ENCODE data around the gene STK40. TPM values are rescaled to one million over a fixed set of nuclear protein-coding genes. Genes with fewer than 3 reads are reported as not detected.

Gene STK40
- total RNA-seq, 1 donor from 2014 or later: 41.3 TPM

GRCh38 chr1:36393686-36394085 lies 8.0 kb upstream of the STK40 start:
- no peaks in the 10 kb centered on the region for H3K9me3 Mint-ChIP-seq
- intact Hi-C loops (cut with micrococcal nuclease): no loop called here
- peaks cover 49% of the 10 kb centered on the region for H3K36me3 Mint-ChIP-seq (ENCODE audit: low read depth)
- peaks cover 18% of the 10 kb centered on the region for H3K4me1 Mint-ChIP-seq (ENCODE audit: low read depth)
- H3K4me3 Mint-ChIP-seq (ENCODE audit: low read depth): no peak overlapping the region
- no peak overlapping the region for H3K27ac Mint-ChIP-seq
- H3K27me3 Mint-ChIP-seq (ENCODE audit: low read depth): no peaks in the 10 kb centered on the region
- no peak for DNase-seq (ENCODE audit: low spot score)

GRCh38 chr1:36392836-36393235 lies 7.1 kb upstream of the STK40 start:
- DNase-seq (ENCODE audit: low spot score): no peak
- Mint-ChIP-seq H3K4me1 (ENCODE audit: low read depth) (peaks cover 14% of the 10 kb centered on the region), H3K9me3 (no peaks in the 10 kb centered on the region), H3K36me3 (ENCODE audit: low read depth) (peaks cover 47% of the 10 kb centered on the region), H3K27me3 (ENCODE audit: low read depth) (no peaks in the 10 kb centered on the region), H3K4me3 (ENCODE audit: low read depth) (no peak overlapping the region), H3K27ac (no peak overlapping the region)
- intact Hi-C loops (cut with micrococcal nuclease): no loop called here

- no peak overlapping the region for H3K4me3 Mint-ChIP-seq (ENCODE audit: low read depth)
- H3K9me3 Mint-ChIP-seq: no peaks in the 10 kb centered on the region
- DNase-seq (ENCODE audit: low spot score): no peak
- peaks cover 44% of the 10 kb centered on the region for H3K36me3 Mint-ChIP-seq (ENCODE audit: low read depth)
- H3K27ac Mint-ChIP-seq: no peak overlapping the region
- H3K27me3 Mint-ChIP-seq (ENCODE audit: low read depth): no peaks in the 10 kb centered on the region
- peaks cover 18% of the 10 kb centered on the region for H3K4me1 Mint-ChIP-seq (ENCODE audit: low read depth)
- intact Hi-C loops (cut with micrococcal nuclease): no loop called here
These were observed 5.5 kb upstream of the STK40 start for GRCh38 chr1:36391271-36391670.

GRCh38 chr1:36390411-36390810 lies 4.7 kb upstream of the STK40 start:
- Mint-ChIP-seq H3K4me1 (ENCODE audit: low read depth) (peaks cover 16% of the 10 kb centered on the region), H3K4me3 (ENCODE audit: low read depth) (no peak overlapping the region), H3K27me3 (ENCODE audit: low read depth) (no peaks in the 10 kb centered on the region), H3K36me3 (ENCODE audit: low read depth) (peaks cover 42% of the 10 kb centered on the region), H3K9me3 (no peaks in the 10 kb centered on the region), H3K27ac (no peak overlapping the region)
- DNase-seq (ENCODE audit: low spot score): no peak
- intact Hi-C loops (cut with micrococcal nuclease): no loop called here

GRCh38 chr1:36389999-36390398 lies 4.3 kb upstream of the STK40 start:
- Mint-ChIP-seq H3K27me3 (ENCODE audit: low read depth) (no peaks in the 10 kb centered on the region), H3K36me3 (ENCODE audit: low read depth) (peaks cover 40% of the 10 kb centered on the region), H3K4me1 (ENCODE audit: low read depth) (peaks cover 15% of the 10 kb centered on the region), H3K4me3 (ENCODE audit: low read depth) (no peak overlapping the region), H3K9me3 (no peaks in the 10 kb centered on the region), H3K27ac (no peak overlapping the region)
- no peak for DNase-seq (ENCODE audit: low spot score)
- intact Hi-C loops (cut with micrococcal nuclease): loop anchor here (5.0 to 10.0 kb wide), 4 partner anchors 32 to 1085 kb away; partner anchors contain the start of genes SH3D21 and ZC3H12A

- intact Hi-C loops (cut with micrococcal nuclease): loop anchor here (5.0 to 10.0 kb wide), 4 partner anchors 33 to 1086 kb away; partner anchors contain the start of genes SH3D21 and ZC3H12A
- Mint-ChIP-seq H3K36me3 (ENCODE audit: low read depth) (peaks cover 40% of the 10 kb centered on the region), H3K27me3 (ENCODE audit: low read depth) (no peaks in the 10 kb centered on the region), H3K27ac (peak overlapping the region; percentile 3), H3K4me3 (ENCODE audit: low read depth) (no peak overlapping the region), H3K4me1 (ENCODE audit: low read depth) (peaks cover 20% of the 10 kb centered on the region), H3K9me3 (no peaks in the 10 kb centered on the region)
- no peak for DNase-seq (ENCODE audit: low spot score)
These were observed 3.5 kb upstream of the STK40 start for GRCh38 chr1:36389261-36389660.

GRCh38 chr1:36387141-36387949 lies 1.6 kb upstream of the STK40 start:
- peak overlapping the region; percentile 83 for H3K4me3 Mint-ChIP-seq (ENCODE audit: low read depth)
- H3K36me3 Mint-ChIP-seq (ENCODE audit: low read depth): peaks cover 31% of the 10 kb centered on the region
- H3K4me1 Mint-ChIP-seq (ENCODE audit: low read depth): peaks cover 31% of the 10 kb centered on the region
- peak overlapping the region; percentile 94 for H3K27ac Mint-ChIP-seq
- DNase-seq (ENCODE audit: low spot score): no peak
- H3K27me3 Mint-ChIP-seq (ENCODE audit: low read depth): no peaks in the 10 kb centered on the region
- intact Hi-C loops (cut with micrococcal nuclease): loop anchor here (5.0 to 10.0 kb wide), 4 partner anchors 35 to 1087 kb away; partner anchors contain the start of genes SH3D21 and ZC3H12A
- no peaks in the 10 kb centered on the region for H3K9me3 Mint-ChIP-seq

GRCh38 chr1:36386265-36387140 lies 779 bp upstream of the STK40 start:
- DNase-seq (ENCODE audit: low spot score): peak; percentile 88
- H3K4me3 Mint-ChIP-seq (ENCODE audit: low read depth): peak overlapping the region; percentile 83
- H3K27ac Mint-ChIP-seq: peak overlapping the region; percentile 94
- no peaks in the 10 kb centered on the region for H3K27me3 Mint-ChIP-seq (ENCODE audit: low read depth)
- peaks cover 31% of the 10 kb centered on the region for H3K36me3 Mint-ChIP-seq (ENCODE audit: low read depth)
- H3K4me1 Mint-ChIP-seq (ENCODE audit: low read depth): peaks cover 34% of the 10 kb centered on the region
- no peaks in the 10 kb centered on the region for H3K9me3 Mint-ChIP-seq
- intact Hi-C loops (cut with micrococcal nuclease): loop anchor here (1.0 to 10.0 kb wide), 6 partner anchors 11 to 1088 kb away; partner anchors contain the start of genes LSM10, SH3D21, THRAP3 and ZC3H12A

GRCh38 chr1:36384542-36385409 lies 948 bp downstream of the STK40 start:
- peak overlapping the region; percentile 91 for H3K4me3 Mint-ChIP-seq (ENCODE audit: low read depth)
- peak; percentile 35 for DNase-seq (ENCODE audit: low spot score)
- H3K4me1 Mint-ChIP-seq (ENCODE audit: low read depth): peaks cover 37% of the 10 kb centered on the region
- peaks cover 26% of the 10 kb centered on the region for H3K36me3 Mint-ChIP-seq (ENCODE audit: low read depth)
- H3K9me3 Mint-ChIP-seq: no peaks in the 10 kb centered on the region
- H3K27me3 Mint-ChIP-seq (ENCODE audit: low read depth): no peaks in the 10 kb centered on the region
- H3K27ac Mint-ChIP-seq: peak overlapping the region; percentile 79
- intact Hi-C loops (cut with micrococcal nuclease): loop anchor here (5.0 to 10.0 kb wide), 4 partner anchors 38 to 1090 kb away; partner anchors contain the start of genes SH3D21 and ZC3H12A

GRCh38 chr1:36383240-36383639 lies 2.5 kb downstream of the STK40 start:
- H3K27ac Mint-ChIP-seq: no peak overlapping the region
- peak overlapping the region; percentile 47 for H3K4me3 Mint-ChIP-seq (ENCODE audit: low read depth)
- H3K9me3 Mint-ChIP-seq: no peaks in the 10 kb centered on the region
- intact Hi-C loops (cut with micrococcal nuclease): loop anchor here (10.0 kb wide), 1 partner anchor 1092 kb away; the partner anchor contains the start of gene ZC3H12A
- no peak for DNase-seq (ENCODE audit: low spot score)
- H3K27me3 Mint-ChIP-seq (ENCODE audit: low read depth): no peaks in the 10 kb centered on the region
- H3K36me3 Mint-ChIP-seq (ENCODE audit: low read depth): peaks cover 22% of the 10 kb centered on the region
- H3K4me1 Mint-ChIP-seq (ENCODE audit: low read depth): peaks cover 44% of the 10 kb centered on the region

- no peaks in the 10 kb centered on the region for H3K27me3 Mint-ChIP-seq (ENCODE audit: low read depth)
- peaks cover 47% of the 10 kb centered on the region for H3K4me1 Mint-ChIP-seq (ENCODE audit: low read depth)
- no peaks in the 10 kb centered on the region for H3K9me3 Mint-ChIP-seq
- intact Hi-C loops (cut with micrococcal nuclease): loop anchor here (10.0 kb wide), 1 partner anchor 1092 kb away; the partner anchor contains the start of gene ZC3H12A
- H3K4me3 Mint-ChIP-seq (ENCODE audit: low read depth): no peak overlapping the region
- no peak for DNase-seq (ENCODE audit: low spot score)
- peaks cover 22% of the 10 kb centered on the region for H3K36me3 Mint-ChIP-seq (ENCODE audit: low read depth)
- no peak overlapping the region for H3K27ac Mint-ChIP-seq
These were observed 3.1 kb downstream of the STK40 start for GRCh38 chr1:36382669-36383068.

GRCh38 chr1:36382231-36382630 lies 3.5 kb downstream of the STK40 start:
- Mint-ChIP-seq H3K4me1 (ENCODE audit: low read depth) (peaks cover 46% of the 10 kb centered on the region), H3K27ac (no peak overlapping the region), H3K36me3 (ENCODE audit: low read depth) (peaks cover 19% of the 10 kb centered on the region), H3K4me3 (ENCODE audit: low read depth) (no peak overlapping the region), H3K9me3 (no peaks in the 10 kb centered on the region), H3K27me3 (ENCODE audit: low read depth) (no peaks in the 10 kb centered on the region)
- intact Hi-C loops (cut with micrococcal nuclease): loop anchor here (10.0 kb wide), 1 partner anchor 1093 kb away; the partner anchor contains the start of gene ZC3H12A
- no peak for DNase-seq (ENCODE audit: low spot score)
